GM18505 (cell line): Measurements from ENCODE around the gene KRTAP19-4.
"Not testable (repeated sequence)": the region's sequence is repeated elsewhere in the genome, so short reads cannot be mapped to it uniquely, and the experiment has no call there.

Experiments used
- ATAC-seq: cut with Tn5 transposase; IDR thresholded peaks from one replicate; pipeline ENCODE4 v1.9.1; 2021; ENCODE audit not compliant: unreplicated experiment
- POLR2A ChIP-seq: IDR thresholded peaks from 4 replicates; pipeline ENCODE4 v1.6.1; 2011; ENCODE audit warnings: borderline replicate concordance; ENCODE audit not compliant: insufficient read depth, insufficient read length; ENCODE audit errors: extremely low read depth

The KRTAP19-4 gene, protein sequence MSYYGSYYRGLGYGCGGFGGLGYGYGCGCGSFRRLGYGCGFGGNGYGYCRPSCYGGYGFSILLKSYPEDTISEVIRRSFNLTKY

DNA sequence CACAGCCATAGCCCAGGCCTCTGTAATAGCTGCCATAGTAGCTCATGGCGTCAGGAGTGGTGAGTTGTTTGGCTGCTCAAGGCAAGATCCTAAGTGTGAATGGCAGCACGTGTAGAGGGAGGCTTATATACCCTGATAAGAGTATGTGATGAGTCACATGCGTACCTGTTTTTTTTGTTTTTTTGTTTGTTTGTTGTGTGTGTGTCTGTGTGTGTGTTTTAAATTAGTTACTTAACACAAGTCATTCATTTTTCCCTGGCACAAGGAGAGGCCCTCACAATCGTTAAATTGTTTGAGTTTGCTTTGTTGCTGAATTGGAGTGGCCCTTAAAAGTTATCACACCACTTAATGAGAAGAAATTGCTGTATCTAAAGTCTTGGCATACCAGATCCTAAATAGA lies at the start of gene KRTAP19-4:
Gene KRTAP19-4 (minus strand): TSS at position 101 of the 400 bp plus-strand sequence. CDS start 55 bp downstream, at position 46.
- no peak for TF ChIP-seq POLR2A
- ATAC-seq, result no peak

DNA sequence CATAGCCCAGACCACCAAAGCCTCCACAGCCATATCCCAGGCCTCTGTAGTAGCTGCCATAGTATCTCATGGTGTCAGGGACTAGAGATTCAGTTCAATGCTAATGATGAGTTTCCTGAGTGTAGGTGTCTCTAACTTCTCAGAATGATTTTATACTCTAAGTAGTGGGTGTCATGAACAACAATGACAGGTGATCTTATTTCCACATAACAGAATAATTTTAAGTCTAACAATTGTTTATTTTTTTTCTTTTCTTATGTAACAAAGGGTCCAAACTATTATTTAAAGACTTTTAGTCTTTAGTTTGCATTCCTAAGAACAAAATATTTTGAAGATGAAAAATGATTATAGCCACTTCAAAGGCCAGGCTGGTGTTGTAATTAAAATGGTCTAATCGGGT lies 44.8 kb upstream of the KRTAP19-4 start, which contains the start of gene KRTAP19-6:
Gene KRTAP19-6 (minus strand): TSS at position 101 of the 400 bp plus-strand sequence. CDS start 31 bp downstream, at position 70.
- ATAC-seq, result no peak
- TF ChIP-seq POLR2A, result no peak

DNA sequence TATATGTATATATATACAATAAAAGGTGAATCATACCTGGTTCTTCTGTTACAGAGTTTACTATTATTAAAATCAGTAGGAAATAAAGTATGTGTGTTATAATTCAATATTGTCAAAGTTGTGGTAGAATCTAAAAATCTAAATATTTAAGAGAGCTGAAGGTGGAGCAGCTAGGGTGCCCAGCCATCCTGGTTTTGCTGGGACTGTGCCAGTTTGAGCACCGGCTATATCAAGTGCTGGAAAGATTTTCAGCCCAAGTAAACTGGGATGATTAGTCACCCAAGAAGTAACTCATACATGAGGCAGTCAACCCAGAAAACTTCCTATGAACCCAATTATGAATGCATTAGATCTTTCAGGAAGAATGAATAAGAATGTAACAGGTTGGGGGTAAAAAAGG lies 21.9 kb upstream of the KRTAP19-4 start:
- TF ChIP-seq POLR2A, result no peak
- ATAC-seq, result no peak

DNA sequence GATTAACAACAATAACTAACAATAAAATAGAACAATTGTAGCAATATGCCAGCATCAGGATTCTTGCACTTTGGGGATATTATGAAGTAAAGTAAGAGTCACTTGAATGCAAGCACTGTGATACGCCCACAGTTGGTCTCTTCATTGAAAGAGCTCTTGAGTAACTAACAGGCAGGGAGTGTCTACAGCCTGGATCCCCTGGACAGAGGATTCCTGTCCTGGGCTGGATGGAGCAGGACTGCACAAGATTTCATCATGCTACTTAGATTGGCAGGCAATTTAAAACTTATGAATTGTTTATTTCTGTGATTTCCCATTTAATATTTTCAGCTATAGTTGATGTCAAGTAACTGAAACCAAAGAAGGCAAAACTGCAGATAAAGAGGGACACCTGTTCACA lies 18.7 kb upstream of the KRTAP19-4 start:
- ATAC-seq, result no peak
- TF ChIP-seq POLR2A, result no peak

DNA sequence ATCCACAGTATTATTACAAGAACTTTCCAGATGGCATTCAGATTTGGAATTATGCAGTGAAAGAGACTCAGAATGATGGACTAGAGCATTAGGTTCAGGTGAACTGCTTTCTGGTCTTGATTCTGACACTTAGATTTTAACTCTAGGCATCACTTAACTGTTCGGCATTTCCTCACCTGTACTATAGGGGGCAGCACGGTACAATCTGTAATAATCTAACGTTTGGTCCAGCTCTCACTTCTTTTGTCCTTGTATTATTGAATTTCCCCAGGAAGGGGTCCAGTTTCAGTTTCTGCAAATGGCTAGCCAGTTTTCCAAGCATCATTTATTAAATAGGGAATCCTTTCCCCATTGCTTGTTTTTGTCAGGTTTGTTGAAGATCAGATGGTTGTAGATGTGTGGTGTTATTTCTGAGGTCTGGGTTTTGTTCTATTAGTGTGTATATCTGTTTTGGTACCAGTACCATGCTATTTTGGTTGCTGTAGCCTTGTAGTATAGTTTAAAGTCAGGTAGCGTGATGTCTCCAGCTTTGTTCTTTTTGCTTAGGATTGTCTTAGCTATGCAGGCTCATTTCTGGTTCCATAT lies 8.7 kb upstream of the KRTAP19-4 start:
- ATAC-seq, result not testable (repeated sequence)

DNA sequence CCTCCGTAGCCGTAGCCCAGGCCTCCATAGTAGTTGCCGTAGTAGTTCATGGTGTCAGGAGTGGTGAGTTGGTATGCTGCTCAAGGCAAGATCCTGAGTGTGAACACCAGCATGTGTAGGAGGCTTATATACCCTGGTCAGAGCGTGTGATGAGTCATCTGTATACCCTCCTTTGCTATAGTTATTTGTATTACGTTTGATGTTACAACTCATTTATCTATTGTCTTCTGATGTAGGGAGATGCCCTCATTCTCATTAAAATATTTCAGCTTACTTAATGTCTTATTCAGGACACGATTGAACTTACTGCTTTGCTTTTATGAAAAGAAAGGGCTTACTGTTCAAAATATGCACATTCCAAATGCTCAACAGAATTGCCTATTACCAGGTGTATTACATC lies 5.1 kb upstream of the KRTAP19-4 start, which contains the start of gene KRTAP19-5:
Gene KRTAP19-5 (minus strand): TSS at position 101 of the 400 bp plus-strand sequence. CDS start 51 bp downstream, at position 50.
- ATAC-seq, result no peak
- TF ChIP-seq POLR2A, result no peak

DNA sequence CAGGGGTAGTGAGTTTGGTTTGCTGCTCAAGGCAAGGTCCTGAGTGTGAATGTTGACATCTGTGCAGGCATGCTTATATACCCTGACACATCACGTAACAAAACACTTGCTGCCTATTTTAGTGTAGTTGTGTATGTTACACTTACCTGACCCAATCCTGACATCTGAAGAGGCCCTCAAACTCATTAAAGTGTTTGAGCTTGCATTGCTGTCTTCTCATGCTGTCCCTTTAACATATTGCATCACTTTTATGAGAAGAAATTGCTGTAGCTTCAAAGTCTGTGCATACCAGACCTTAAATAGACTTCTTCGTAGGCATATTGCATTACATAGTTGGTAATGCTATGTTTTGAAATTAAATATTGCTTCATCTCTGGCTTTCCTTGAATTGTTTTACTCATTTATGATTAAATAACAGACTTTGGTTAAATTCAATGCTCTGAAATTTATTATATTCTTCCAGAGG lies 5.0 kb downstream of the KRTAP19-4 start, which contains the start of gene KRTAP19-3:
Gene KRTAP19-3 (minus strand): TSS at position 51 of the 466 bp plus-strand sequence. CDS start 56 bp downstream, outside the sequence.
- no peak for TF ChIP-seq POLR2A
- ATAC-seq, result no peak

DNA sequence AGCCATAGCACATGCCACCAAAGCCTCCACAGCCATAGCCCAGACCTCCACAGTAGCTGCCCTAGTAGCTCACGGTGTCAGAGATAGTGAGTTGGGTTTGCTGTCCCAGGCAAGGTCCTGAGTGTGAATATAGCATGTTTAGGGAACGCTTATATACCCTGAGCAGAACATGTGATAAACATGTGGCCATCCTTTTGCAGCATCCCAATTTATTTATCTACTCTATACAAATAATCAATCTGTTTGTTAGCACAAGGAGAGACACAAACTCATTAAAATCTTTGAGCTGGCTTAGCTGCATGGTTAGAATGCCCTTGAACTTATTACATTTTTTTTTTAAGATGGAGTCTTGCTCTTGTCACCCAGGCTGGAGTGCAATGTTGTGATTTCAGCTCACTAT lies 9.6 kb downstream of the KRTAP19-4 start, which contains the start of gene KRTAP19-2:
Gene KRTAP19-2 (minus strand): TSS at position 101 of the 400 bp plus-strand sequence. CDS start 88 bp downstream, at position 13.
- no peak for ATAC-seq
- TF ChIP-seq POLR2A, result no peak

DNA sequence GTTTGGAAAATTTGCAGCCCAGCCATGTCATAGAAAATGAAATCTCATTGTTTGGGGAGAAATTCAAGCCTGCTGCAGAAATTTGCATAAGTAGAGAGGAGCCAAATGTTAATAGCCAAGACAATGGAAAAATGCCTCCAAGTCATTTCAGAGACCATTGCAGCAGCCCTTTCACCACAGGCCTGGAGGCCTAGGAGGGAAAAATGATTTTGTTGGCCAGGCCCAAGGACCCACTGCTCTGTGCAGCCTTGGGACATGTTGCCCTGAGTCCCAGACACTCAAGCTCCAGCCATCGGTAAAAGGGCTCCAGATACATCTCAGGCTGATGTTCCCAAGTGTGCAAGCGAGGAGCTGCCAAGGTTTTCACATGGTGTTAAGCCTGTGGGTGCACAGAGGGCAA lies 10.8 kb downstream of the KRTAP19-4 start:
- no peak for ATAC-seq
- no peak for TF ChIP-seq POLR2A

DNA sequence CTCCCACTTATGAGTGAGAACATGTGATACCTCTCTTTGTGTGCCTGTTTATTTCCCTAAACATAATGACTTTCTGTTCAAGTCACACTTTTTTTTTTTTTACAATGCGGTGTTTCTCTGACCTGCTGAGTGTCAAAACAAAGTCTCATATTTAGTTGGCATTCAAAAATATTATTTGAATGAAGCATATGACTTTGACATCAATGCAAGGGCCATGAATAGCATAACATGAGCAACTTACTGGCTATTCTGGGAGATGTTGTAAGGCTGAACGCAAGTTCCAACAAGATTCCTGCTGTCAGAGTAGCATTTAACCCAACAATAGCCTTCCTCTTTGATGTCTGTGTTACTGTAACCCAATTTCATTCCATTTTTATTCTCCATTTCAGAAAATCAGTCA lies 14.8 kb downstream of the KRTAP19-4 start:
- TF ChIP-seq POLR2A, result no peak
- ATAC-seq, result no peak

DNA sequence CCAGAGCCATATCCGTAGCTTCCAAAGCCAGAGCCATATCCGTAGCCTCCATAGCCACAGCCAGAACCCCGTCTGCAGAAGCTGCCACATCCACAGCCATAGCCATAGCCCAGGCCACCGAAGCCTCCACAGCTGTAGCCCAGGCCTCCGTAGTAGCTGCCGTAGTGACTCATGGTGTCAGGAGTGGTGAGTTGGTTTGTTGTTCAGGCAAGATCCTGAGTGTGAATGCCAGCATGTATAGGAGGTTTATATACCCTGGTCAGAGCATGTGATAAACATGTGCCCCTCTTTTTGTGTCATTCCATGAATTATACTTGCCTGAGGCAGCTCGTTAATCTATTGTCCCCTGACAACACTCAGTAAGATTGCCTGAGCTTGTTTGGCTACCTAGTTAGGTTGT lies 16.8 kb downstream of the KRTAP19-4 start, which contains the start of gene KRTAP19-1:
Gene KRTAP19-1 (minus strand): TSS at position 223 of the 400 bp plus-strand sequence. CDS start 50 bp downstream, at position 173.
- TF ChIP-seq POLR2A, result no peak
- ATAC-seq, result no peak

DNA sequence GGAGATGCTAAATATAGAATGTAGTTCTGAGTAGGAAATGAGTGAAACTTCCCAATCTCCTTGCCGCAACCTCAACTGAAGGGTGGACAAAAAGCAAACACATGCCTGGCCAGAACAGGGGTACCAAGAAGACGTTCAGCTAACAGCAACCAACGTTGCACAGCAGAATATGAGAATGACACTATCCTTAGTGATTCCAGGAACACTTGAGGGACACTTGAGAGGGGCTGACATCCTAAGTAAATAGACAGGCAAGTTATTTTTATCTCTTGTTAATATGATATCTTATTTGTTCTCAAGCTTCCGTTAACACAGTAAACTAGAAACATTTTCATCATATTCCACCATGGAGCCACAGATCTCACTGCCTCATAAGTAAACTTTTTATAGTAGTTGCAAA lies 17.7 kb downstream of the KRTAP19-4 start:
- TF ChIP-seq POLR2A, result no peak
- no peak for ATAC-seq

DNA sequence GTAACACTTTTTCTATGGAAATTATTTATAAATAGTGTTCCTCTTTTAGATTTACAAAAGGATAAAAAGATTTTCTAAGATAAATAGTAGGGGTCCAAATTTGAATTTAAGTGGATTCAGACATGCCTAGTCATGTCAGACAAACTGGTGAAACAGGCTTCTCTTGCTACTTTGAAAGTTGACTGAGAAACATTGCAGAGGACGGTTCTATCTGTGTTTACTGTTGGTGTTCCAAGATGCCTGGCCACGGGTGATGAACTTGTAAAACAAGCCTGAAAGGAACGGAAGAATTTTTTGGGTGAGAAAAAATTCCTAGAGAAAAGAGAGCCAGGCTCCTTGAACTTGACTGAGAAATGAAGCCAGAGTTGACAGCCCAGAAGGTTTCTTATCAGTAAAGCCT lies 19.0 kb downstream of the KRTAP19-4 start:
- no peak for TF ChIP-seq POLR2A
- no peak for ATAC-seq
